Osteocyte (in vitro differentiated cells): ENCODE data around the gene ZNF638. TPM values are rescaled to one million over a fixed set of nuclear protein-coding genes. Genes with fewer than 3 reads are reported as not detected.

Experiments
- DNase-seq: peaks from one replicate; pipeline ENCODE4 v3.0.0; 2021; ENCODE audit warnings: mixed read lengths; ENCODE audit not compliant: unreplicated experiment; ENCODE audit errors: extremely low spot score
- H3K27ac Mint-ChIP-seq: one replicate; pipeline ENCODE4 v1.8.0; 2021; ENCODE audit warnings: mild to moderate bottlenecking, mixed read lengths; ENCODE audit not compliant: unreplicated experiment
- H3K27me3 Mint-ChIP-seq: one replicate; pipeline ENCODE4 v1.8.0; 2021; ENCODE audit warnings: mixed read lengths; ENCODE audit not compliant: unreplicated experiment
- H3K36me3 Mint-ChIP-seq: one replicate; pipeline ENCODE4 v1.8.0; 2021; ENCODE audit warnings: mixed read lengths; ENCODE audit not compliant: unreplicated experiment
- H3K4me1 Mint-ChIP-seq: one replicate; pipeline ENCODE4 v1.8.0; 2021; ENCODE audit warnings: mixed read lengths; ENCODE audit not compliant: unreplicated experiment
- H3K4me3 Mint-ChIP-seq: one replicate; pipeline ENCODE4 v1.8.0; 2021; ENCODE audit warnings: mild to moderate bottlenecking, moderate library complexity, mixed read lengths; ENCODE audit not compliant: unreplicated experiment
- H3K9me3 Mint-ChIP-seq: one replicate; pipeline ENCODE4 v1.8.0; 2021; ENCODE audit warnings: mixed read lengths; ENCODE audit not compliant: unreplicated experiment
- CTCF ChIP-seq: fragments of 200-600 bp; sonication (generic); IDR thresholded peaks from 2 replicates; pipeline ENCODE4 v1.5.0; 2021; ENCODE audit warnings: antibody characterized with exemption, mild to moderate bottlenecking, moderate library complexity
- total RNA-seq: library from RNA; stranded (reverse); gene quantifications from 2 replicates; pipeline ENCODE4 v1.2.1, GENCODE V29; 2021

ZNF638 gene
- total RNA-seq, 1 donor from 2014 or later = 123 TPM

- no peak for TF ChIP-seq CTCF
- Mint-ChIP-seq H3K4me1 (peaks cover 39% of the 10 kb centered on the region), H3K27me3 (no peaks in the 10 kb centered on the region), H3K36me3 (peaks cover 13% of the 10 kb centered on the region), H3K9me3 (no peaks in the 10 kb centered on the region), H3K4me3 (peak overlapping the region; percentile 100), H3K27ac (peak overlapping the region; percentile 99)
- DNase-seq = no peak
These were observed 834 bp downstream of the ZNF638 start for GRCh38 chr2:71332435-71332796.

GRCh38 chr2:71333619-71334018 lies 2.0 kb downstream of the ZNF638 start:
- H3K27ac Mint-ChIP-seq = peak overlapping the region; percentile 1
- peaks cover 48% of the 10 kb centered on the region for H3K4me1 Mint-ChIP-seq
- H3K9me3 Mint-ChIP-seq = no peaks in the 10 kb centered on the region
- no peak for DNase-seq
- H3K36me3 Mint-ChIP-seq = peaks cover 22% of the 10 kb centered on the region
- no peaks in the 10 kb centered on the region for H3K27me3 Mint-ChIP-seq
- peak overlapping the region; percentile 100 for H3K4me3 Mint-ChIP-seq
- no peak for TF ChIP-seq CTCF

GRCh38 chr2:71336384-71336783 lies 4.8 kb downstream of the ZNF638 start:
- Mint-ChIP-seq H3K36me3 (peaks cover 22% of the 10 kb centered on the region), H3K9me3 (no peaks in the 10 kb centered on the region), H3K4me1 (peaks cover 64% of the 10 kb centered on the region), H3K27me3 (no peaks in the 10 kb centered on the region), H3K27ac (no peak overlapping the region), H3K4me3 (no peak overlapping the region)
- no peak for DNase-seq
- no peak for TF ChIP-seq CTCF

GRCh38 chr2:71336802-71337201 lies 5.2 kb downstream of the ZNF638 start:
- Mint-ChIP-seq H3K36me3 (peaks cover 22% of the 10 kb centered on the region), H3K9me3 (no peaks in the 10 kb centered on the region), H3K4me3 (no peak overlapping the region), H3K27ac (no peak overlapping the region), H3K4me1 (peaks cover 64% of the 10 kb centered on the region), H3K27me3 (no peaks in the 10 kb centered on the region)
- no peak for TF ChIP-seq CTCF
- DNase-seq = no peak

- Mint-ChIP-seq H3K27me3 (no peaks in the 10 kb centered on the region), H3K4me1 (peaks cover 66% of the 10 kb centered on the region), H3K4me3 (no peak overlapping the region), H3K36me3 (peaks cover 25% of the 10 kb centered on the region), H3K27ac (no peak overlapping the region), H3K9me3 (no peaks in the 10 kb centered on the region)
- no peak for TF ChIP-seq CTCF
- no peak for DNase-seq
These were observed 6.2 kb downstream of the ZNF638 start for GRCh38 chr2:71337776-71338175.
